Type B pancreatic cell (in vitro differentiated cells): Measurements from ENCODE around the gene UROS. TPM values are rescaled to one million over a fixed set of nuclear protein-coding genes. Genes with fewer than 3 reads are reported as not detected.

Source experiments
- DNase-seq: peaks from one replicate; pipeline ENCODE4 v3.0.0; 2021; ENCODE audit warnings: mixed read lengths; ENCODE audit not compliant: unreplicated experiment; ENCODE audit errors: extremely low spot score
- H3K27ac Mint-ChIP-seq: 2 replicates; pipeline ENCODE4 v1.8.0; 2021; ENCODE audit warnings: mild to moderate bottlenecking, mixed read lengths
- H3K27me3 Mint-ChIP-seq: 2 replicates; pipeline ENCODE4 v1.8.0; 2021; ENCODE audit warnings: mixed read lengths
- H3K36me3 Mint-ChIP-seq: 2 replicates; pipeline ENCODE4 v1.8.0; 2021; ENCODE audit warnings: mixed read lengths
- H3K4me1 Mint-ChIP-seq: one replicate; pipeline ENCODE4 v1.8.0; 2021; ENCODE audit warnings: mixed read lengths; ENCODE audit not compliant: unreplicated experiment
- H3K4me3 Mint-ChIP-seq: 2 replicates; pipeline ENCODE4 v1.8.0; 2021; ENCODE audit warnings: mild to moderate bottlenecking, mixed read lengths
- H3K9me3 Mint-ChIP-seq: 2 replicates; pipeline ENCODE4 v1.8.0; 2021; ENCODE audit warnings: mixed read lengths
- CTCF ChIP-seq: fragments of 200-600 bp; sonication (generic); conservative IDR thresholded peaks from 2 replicates; pipeline ENCODE4 v1.5.0; 2021; ENCODE audit warnings: antibody characterized with exemption, mild to moderate bottlenecking
- total RNA-seq: library from RNA; stranded (reverse); gene quantifications from 2 replicates; pipeline ENCODE4 v1.2.1, GENCODE V29; 2021; ENCODE audit warnings: low replicate concordance

Gene UROS
- total RNA-seq, 1 donor from 2014 or later, result 52.5 TPM

GRCh38 chr10:125817337-125817946 lies 5.6 kb downstream of the UROS start:
- H3K4me3 Mint-ChIP-seq, result no peak overlapping the region
- H3K9me3 Mint-ChIP-seq, result no peaks in the 10 kb centered on the region
- no peak for TF ChIP-seq CTCF
- H3K27me3 Mint-ChIP-seq, result no peaks in the 10 kb centered on the region
- no peak overlapping the region for H3K27ac Mint-ChIP-seq
- H3K36me3 Mint-ChIP-seq, result peaks cover 10% of the 10 kb centered on the region
- H3K4me1 Mint-ChIP-seq, result peaks cover 13% of the 10 kb centered on the region
- no peak for DNase-seq

GRCh38 chr10:125816548-125816947 lies 6.5 kb downstream of the UROS start:
- no peaks in the 10 kb centered on the region for H3K27me3 Mint-ChIP-seq
- H3K9me3 Mint-ChIP-seq, result no peaks in the 10 kb centered on the region
- H3K36me3 Mint-ChIP-seq, result peaks cover 10% of the 10 kb centered on the region
- H3K4me1 Mint-ChIP-seq, result peaks cover 7% of the 10 kb centered on the region
- no peak for TF ChIP-seq CTCF
- DNase-seq, result no peak
- H3K27ac Mint-ChIP-seq, result no peak overlapping the region
- no peak overlapping the region for H3K4me3 Mint-ChIP-seq

GRCh38 chr10:125815764-125816163 lies 7.3 kb downstream of the UROS start:
- peaks cover 13% of the 10 kb centered on the region for H3K36me3 Mint-ChIP-seq
- no peak for DNase-seq
- H3K4me1 Mint-ChIP-seq, result peaks cover under 1% of the 10 kb centered on the region
- no peak for TF ChIP-seq CTCF
- no peaks in the 10 kb centered on the region for H3K27me3 Mint-ChIP-seq
- no peak overlapping the region for H3K27ac Mint-ChIP-seq
- H3K4me3 Mint-ChIP-seq, result no peak overlapping the region
- H3K9me3 Mint-ChIP-seq, result no peaks in the 10 kb centered on the region

- H3K4me3 Mint-ChIP-seq, result no peak overlapping the region
- no peak for TF ChIP-seq CTCF
- H3K36me3 Mint-ChIP-seq, result peaks cover 17% of the 10 kb centered on the region
- H3K9me3 Mint-ChIP-seq, result no peaks in the 10 kb centered on the region
- no peak for DNase-seq
- H3K27ac Mint-ChIP-seq, result no peak overlapping the region
- no peaks in the 10 kb centered on the region for H3K27me3 Mint-ChIP-seq
- no peaks in the 10 kb centered on the region for H3K4me1 Mint-ChIP-seq
These were observed 10.8 kb downstream of the UROS start for GRCh38 chr10:125812128-125812750.

GRCh38 chr10:125811251-125811650 lies 11.8 kb downstream of the UROS start:
- Mint-ChIP-seq H3K4me3 (no peak overlapping the region), H3K4me1 (no peaks in the 10 kb centered on the region), H3K27me3 (no peaks in the 10 kb centered on the region), H3K36me3 (peaks cover 24% of the 10 kb centered on the region), H3K9me3 (no peaks in the 10 kb centered on the region), H3K27ac (no peak overlapping the region)
- no peak for DNase-seq
- TF ChIP-seq CTCF, result no peak
